MM.1S (cell line): ENCODE data around the gene PTPRF.

Experiments
- DNase-seq: peaks from one replicate; pipeline ENCODE4 v3.0.0-alpha.2; 2015
- H2AFZ ChIP-seq: fragments of 300-600 bp; sonication (generic); 2 replicates; pipeline ENCODE4 v1.6.0; 2016; ENCODE audit warnings: antibody characterized with exemption, low read length
- H3F3A ChIP-seq: fragments of 300-600 bp; sonication (generic); 2 replicates; pipeline ENCODE4 v1.6.1; 2016; ENCODE audit warnings: mild to moderate bottlenecking, antibody characterized with exemption, low read length, moderate library complexity, mixed read lengths; ENCODE audit not compliant: insufficient read depth
- H3K27ac ChIP-seq: fragments of 300-600 bp; sonication (generic); 2 replicates; pipeline ENCODE4 v1.5.1; 2016; ENCODE audit warnings: mild to moderate bottlenecking, low read length
- H3K27me3 ChIP-seq: fragments of 300-600 bp; sonication (generic); replicated peaks from 2 replicates; pipeline ENCODE4 v1.6.0; 2016; ENCODE audit warnings: low read length; ENCODE audit not compliant: insufficient read depth
- H3K36me3 ChIP-seq: fragments of 300-600 bp; sonication (generic); replicated peaks from 2 replicates; pipeline ENCODE4 v1.6.1; 2016; ENCODE audit warnings: mild to moderate bottlenecking, low read length, mixed read lengths; ENCODE audit not compliant: insufficient read depth
- H3K4me1 ChIP-seq: fragments of 300-600 bp; sonication (generic); 2 replicates; pipeline ENCODE4 v1.6.1; 2016; ENCODE audit warnings: low read length, mixed read lengths
- H3K4me2 ChIP-seq: fragments of 300-600 bp; sonication (generic); 2 replicates; pipeline ENCODE4 v1.6.0; 2016; ENCODE audit warnings: low read depth, low read length
- H3K4me3 ChIP-seq: fragments of 300-600 bp; sonication (generic); 2 replicates; pipeline ENCODE4 v1.5.1; 2016; ENCODE audit warnings: low read length, mixed read lengths
- H3K79me2 ChIP-seq: fragments of 300-600 bp; sonication (generic); 2 replicates; pipeline ENCODE4 v1.6.1; 2016; ENCODE audit warnings: mixed run types, low read length, mixed read lengths
- H3K9ac ChIP-seq: fragments of 300-600 bp; sonication (generic); 2 replicates; pipeline ENCODE4 v1.6.1; 2016; ENCODE audit warnings: low read length, mixed read lengths
- H3K9me2 ChIP-seq: fragments of 300-600 bp; sonication (generic); replicated peaks from 2 replicates; pipeline ENCODE4 v1.6.1; 2016; ENCODE audit warnings: mild to moderate bottlenecking, low read length, mixed read lengths; ENCODE audit not compliant: insufficient read depth
- H3K9me3 ChIP-seq: fragments of 300-600 bp; sonication (generic); replicated peaks from 2 replicates; pipeline ENCODE4 v1.6.1; 2016; ENCODE audit warnings: mild to moderate bottlenecking, low read length, mixed read lengths; ENCODE audit not compliant: insufficient read depth
- H4K20me1 ChIP-seq: fragments of 300-600 bp; sonication (generic); 2 replicates; pipeline ENCODE4 v1.6.1; 2016; ENCODE audit warnings: mild to moderate bottlenecking, low read length, moderate library complexity, mixed read lengths; ENCODE audit not compliant: insufficient read depth
- EZH2 ChIP-seq: fragments of 300-600 bp; sonication (generic); optimal IDR thresholded peaks from 2 replicates; pipeline ENCODE3; 2017; ENCODE audit warnings: low read depth, mild to moderate bottlenecking, antibody characterized with exemption, low read length, mixed read lengths
- EZH2phosphoT487 ChIP-seq: fragments of 300-600 bp; sonication (generic); IDR thresholded peaks from 2 replicates; pipeline ENCODE4 v1.6.1; 2018; ENCODE audit warnings: antibody characterized with exemption, low read length
- TF ChIP-seq, protein P1 (sequence below): fragments of 300-600 bp; sonication (generic); IDR thresholded peaks from 2 replicates; pipeline ENCODE4 v1.5.1; 2016; ENCODE audit warnings: antibody characterized with exemption, low read length, mixed read lengths

The PTPRF gene

DNA sequence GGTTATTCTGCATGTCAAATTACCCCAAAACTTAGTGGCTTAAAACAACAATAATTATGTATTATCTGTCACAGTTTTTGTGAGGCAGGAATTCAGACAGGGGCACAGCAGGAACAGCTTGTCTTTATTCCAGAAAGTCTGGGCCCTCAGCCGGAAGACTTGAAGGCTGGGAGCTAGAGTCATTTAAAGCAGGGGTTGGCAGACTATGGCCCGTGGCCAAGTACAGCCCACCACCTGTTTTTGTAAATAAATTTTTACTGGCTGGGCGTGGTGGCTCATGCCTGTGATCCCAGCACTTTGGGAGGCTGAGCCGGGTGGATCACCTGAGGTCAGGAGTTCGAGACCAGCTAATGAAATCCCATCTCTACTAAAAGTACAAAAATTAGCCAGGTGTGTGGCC lies 79.7 kb downstream of the PTPRF start:
- Histone ChIP-seq H3K4me1 (no peaks in the 10 kb centered on the region), H3K79me2 (no peaks in the 10 kb centered on the region), H3K9me2 (no peaks in the 10 kb centered on the region), H3K9me3 (no peaks in the 10 kb centered on the region), H2AFZ (no peak overlapping the region), H3F3A (no peaks in the 10 kb centered on the region), H3K9ac (no peak overlapping the region), H3K4me3 (no peak overlapping the region), H4K20me1 (no peaks in the 10 kb centered on the region), H3K4me2 (no peak overlapping the region), H3K27me3 (0 out of 2 replicates have a peak, but pooled peaks cover 6% of the 10 kb centered on the region), H3K27ac (no peak overlapping the region), H3K36me3 (no peaks in the 10 kb centered on the region)
- TF ChIP-seq EZH2 (no peak), EZH2phosphoT487 (no peak)
- TF ChIP-seq, protein P1, sequence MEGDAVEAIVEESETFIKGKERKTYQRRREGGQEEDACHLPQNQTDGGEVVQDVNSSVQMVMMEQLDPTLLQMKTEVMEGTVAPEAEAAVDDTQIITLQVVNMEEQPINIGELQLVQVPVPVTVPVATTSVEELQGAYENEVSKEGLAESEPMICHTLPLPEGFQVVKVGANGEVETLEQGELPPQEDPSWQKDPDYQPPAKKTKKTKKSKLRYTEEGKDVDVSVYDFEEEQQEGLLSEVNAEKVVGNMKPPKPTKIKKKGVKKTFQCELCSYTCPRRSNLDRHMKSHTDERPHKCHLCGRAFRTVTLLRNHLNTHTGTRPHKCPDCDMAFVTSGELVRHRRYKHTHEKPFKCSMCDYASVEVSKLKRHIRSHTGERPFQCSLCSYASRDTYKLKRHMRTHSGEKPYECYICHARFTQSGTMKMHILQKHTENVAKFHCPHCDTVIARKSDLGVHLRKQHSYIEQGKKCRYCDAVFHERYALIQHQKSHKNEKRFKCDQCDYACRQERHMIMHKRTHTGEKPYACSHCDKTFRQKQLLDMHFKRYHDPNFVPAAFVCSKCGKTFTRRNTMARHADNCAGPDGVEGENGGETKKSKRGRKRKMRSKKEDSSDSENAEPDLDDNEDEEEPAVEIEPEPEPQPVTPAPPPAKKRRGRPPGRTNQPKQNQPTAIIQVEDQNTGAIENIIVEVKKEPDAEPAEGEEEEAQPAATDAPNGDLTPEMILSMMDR = no peak
- DNase-seq = no peak

DNA sequence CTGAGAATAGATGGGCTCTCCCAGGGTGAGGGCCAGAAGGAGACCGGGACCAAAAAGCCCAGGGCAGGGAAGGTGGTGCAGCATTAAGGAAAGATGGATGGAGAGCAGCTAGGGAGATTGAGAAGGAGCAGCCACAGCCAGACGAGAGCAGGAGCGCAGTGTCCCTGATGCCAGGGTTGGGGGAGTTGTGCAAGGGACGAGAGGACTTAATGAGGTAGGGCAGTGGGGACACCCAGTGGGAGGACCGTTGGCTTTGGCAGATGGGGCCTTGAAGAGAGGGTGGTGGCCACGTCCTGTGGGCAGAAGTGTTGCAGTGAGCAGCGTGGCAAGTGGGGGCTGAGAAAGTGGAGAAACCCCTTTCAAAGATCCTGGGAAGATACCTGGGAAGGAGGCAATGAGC lies 81.3 kb downstream of the PTPRF start:
- Histone ChIP-seq H3K9ac (no peak overlapping the region), H3K27ac (no peak overlapping the region), H3K27me3 (0 out of 2 replicates have a peak, but pooled peaks cover 6% of the 10 kb centered on the region), H3K4me1 (no peaks in the 10 kb centered on the region), H3K9me2 (no peaks in the 10 kb centered on the region), H2AFZ (no peak overlapping the region), H3K79me2 (no peaks in the 10 kb centered on the region), H3K36me3 (no peaks in the 10 kb centered on the region), H3K4me2 (no peak overlapping the region), H3F3A (no peaks in the 10 kb centered on the region), H3K4me3 (no peak overlapping the region), H3K9me3 (no peaks in the 10 kb centered on the region), H4K20me1 (no peaks in the 10 kb centered on the region)
- no peak for DNase-seq
- TF ChIP-seq, protein P1 = no peak
- TF ChIP-seq EZH2phosphoT487 = no peak
- TF ChIP-seq EZH2 = no peak

DNA sequence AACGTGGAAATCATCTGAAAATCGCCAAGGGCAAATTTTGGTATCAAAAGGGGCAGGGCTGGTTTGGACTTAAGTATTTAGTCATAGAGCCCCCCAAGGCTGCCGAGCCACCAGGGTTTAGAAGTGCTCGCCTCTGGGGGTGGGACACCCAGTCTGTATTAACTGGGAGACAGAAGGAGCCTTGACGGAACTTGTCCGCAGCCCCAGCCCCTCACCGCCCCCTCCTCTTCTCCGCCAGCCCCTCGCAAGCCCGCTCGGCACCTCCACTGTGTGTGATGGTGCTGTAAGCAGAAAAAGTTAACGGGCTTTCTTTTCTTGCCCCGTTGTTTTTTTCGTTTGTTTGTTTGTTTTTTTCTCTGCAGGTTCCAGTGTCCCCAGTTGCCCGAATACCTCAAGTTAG lies 81.7 kb downstream of the PTPRF start:
- DNase-seq = no peak
- Histone ChIP-seq H2AFZ (no peak overlapping the region), H3K9me2 (no peaks in the 10 kb centered on the region), H3K4me3 (no peak overlapping the region), H3K9ac (no peak overlapping the region), H4K20me1 (no peaks in the 10 kb centered on the region), H3K4me1 (no peaks in the 10 kb centered on the region), H3K36me3 (no peaks in the 10 kb centered on the region), H3K79me2 (no peaks in the 10 kb centered on the region), H3K27me3 (0 out of 2 replicates have a peak, but pooled peaks cover 6% of the 10 kb centered on the region), H3K27ac (no peak overlapping the region), H3K9me3 (no peaks in the 10 kb centered on the region), H3K4me2 (no peak overlapping the region), H3F3A (no peaks in the 10 kb centered on the region)
- TF ChIP-seq, protein P1 = no peak
- no peak for TF ChIP-seq EZH2phosphoT487
